NCI-H1105 (cell line): ENCODE data around the gene ZYG11A.

Experiments
- DNase-seq: peaks from one replicate; lab custom pipeline; 2025; lab: John Stamatoyannopoulos, UW

The ZYG11A gene

GRCh38 chr1:52918201-52918600 lies 75.6 kb downstream of the ZYG11A start:
- DNase-seq = no peak

- no peak for DNase-seq
These were observed 76.6 kb downstream of the ZYG11A start for GRCh38 chr1:52919051-52919722.

GRCh38 chr1:52919723-52920483 lies 77.3 kb downstream of the ZYG11A start:
- no peak for DNase-seq

- no peak for DNase-seq
These were observed 78.3 kb downstream of the ZYG11A start for GRCh38 chr1:52920791-52921291.

- peak; percentile 5 for DNase-seq
These were observed 83.0 kb downstream of the ZYG11A start for GRCh38 chr1:52925571-52926005.

- DNase-seq = no peak
These were observed 84.3 kb downstream of the ZYG11A start for GRCh38 chr1:52926864-52927211.

GRCh38 chr1:52927212-52928014 lies 84.9 kb downstream of the ZYG11A start, which contains the start of gene SCP2:
TSS of gene SCP2 (plus strand) at chr1:52927276. CDS start at chr1:52927397, 121 bp downstream.
- DNase-seq = peak; percentile 72

GRCh38 chr1:52928015-52928404 lies 85.5 kb downstream of the ZYG11A start:
- no peak for DNase-seq

GRCh38 chr1:52929019-52929418 lies 86.5 kb downstream of the ZYG11A start:
- DNase-seq = no peak

- DNase-seq = no peak
These were observed 95.0 kb downstream of the ZYG11A start for GRCh38 chr1:52937433-52938182.

- DNase-seq = no peak
These were observed 95.6 kb downstream of the ZYG11A start for GRCh38 chr1:52938183-52938451.

GRCh38 chr1:52943876-52944416 lies 101.4 kb downstream of the ZYG11A start:
- DNase-seq = no peak

GRCh38 chr1:52944566-52944965 lies 102.0 kb downstream of the ZYG11A start:
- DNase-seq = no peak
